C4-2B (cell line): ENCODE data around the gene ZFAND3.

Experiments
- H3K27ac ChIP-seq: fragments of 450-650 bp; 2 replicates; pipeline ENCODE4 v1.5.1; 2017
- CTCF ChIP-seq: fragments of 450-650 bp; conservative IDR thresholded peaks from 2 replicates; pipeline ENCODE4 v1.5.1; 2017; ENCODE audit warnings: mild to moderate bottlenecking
- ZFX ChIP-seq: fragments of 450-650 bp; IDR thresholded peaks from 2 replicates; pipeline ENCODE4 v1.6.1; 2017

ZFAND3 gene

GRCh38 chr6:38182426-38182825 lies 362.9 kb downstream of the ZFAND3 start:
- no peak overlapping the region for H3K27ac ChIP-seq
- no peak for TF ChIP-seq CTCF
- no peak for TF ChIP-seq ZFX

DNA sequence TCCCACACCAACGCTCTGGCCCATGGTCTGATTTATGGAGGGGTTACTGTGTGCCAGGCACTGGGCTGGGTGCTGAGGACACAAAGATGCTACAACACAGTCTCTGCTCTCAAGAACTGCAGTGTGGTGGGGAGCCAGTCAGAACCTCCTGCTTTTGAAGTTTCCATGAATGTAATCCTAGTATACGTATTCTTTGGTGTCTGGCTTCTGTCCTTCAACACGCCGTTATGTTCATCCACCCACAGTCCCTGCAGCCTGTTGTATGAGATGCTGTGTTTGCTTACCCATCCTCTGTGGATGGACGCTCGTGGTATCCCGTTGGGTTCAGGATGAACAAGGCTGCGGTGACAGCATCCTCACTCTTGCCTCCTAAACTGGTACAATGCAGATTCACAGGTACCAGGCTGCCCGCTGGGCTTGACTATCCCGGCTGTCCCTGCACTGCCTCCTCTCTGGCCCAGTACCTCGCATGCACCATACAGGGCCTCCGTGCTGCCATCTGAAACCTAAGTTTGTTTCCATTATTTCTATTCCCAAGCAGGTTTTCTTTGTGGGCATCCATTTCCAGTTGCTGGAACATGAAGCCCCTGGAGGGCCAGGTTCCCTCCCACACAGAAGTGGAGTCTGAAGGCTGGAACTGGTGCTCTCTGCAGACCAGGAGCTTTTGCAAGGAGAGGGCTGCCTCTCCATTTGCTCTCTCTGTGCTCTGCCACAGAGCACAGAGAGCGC lies 364.5 kb downstream of the ZFAND3 start:
- TF ChIP-seq ZFX (no peak), CTCF (no peak)
- H3K27ac ChIP-seq = no peak overlapping the region

DNA sequence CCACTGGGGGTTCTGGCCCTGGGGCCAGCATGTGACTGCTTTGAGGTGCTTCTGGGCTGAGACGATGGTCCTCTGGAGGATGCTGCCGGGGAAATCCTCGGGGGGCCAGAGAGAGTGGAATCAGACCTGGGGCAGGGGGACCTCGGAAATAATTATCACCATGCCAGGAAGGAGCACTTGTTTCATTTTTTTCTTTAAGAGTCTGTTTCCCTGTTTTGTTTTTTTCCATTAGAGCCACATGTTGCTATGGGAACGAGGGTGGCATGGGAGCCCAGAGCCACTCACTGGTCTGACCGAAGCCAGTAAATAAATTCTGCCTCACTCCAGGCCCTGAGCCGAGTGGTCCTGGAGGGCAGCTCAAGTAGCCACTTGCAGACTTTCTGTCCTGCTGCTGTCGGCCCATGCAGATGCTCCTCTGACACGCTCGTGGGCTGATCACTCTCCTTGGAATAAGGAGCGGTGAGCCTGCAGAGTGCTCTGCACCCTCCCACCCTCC lies 365.1 kb downstream of the ZFAND3 start:
- no peak for TF ChIP-seq CTCF
- TF ChIP-seq ZFX = no peak

DNA sequence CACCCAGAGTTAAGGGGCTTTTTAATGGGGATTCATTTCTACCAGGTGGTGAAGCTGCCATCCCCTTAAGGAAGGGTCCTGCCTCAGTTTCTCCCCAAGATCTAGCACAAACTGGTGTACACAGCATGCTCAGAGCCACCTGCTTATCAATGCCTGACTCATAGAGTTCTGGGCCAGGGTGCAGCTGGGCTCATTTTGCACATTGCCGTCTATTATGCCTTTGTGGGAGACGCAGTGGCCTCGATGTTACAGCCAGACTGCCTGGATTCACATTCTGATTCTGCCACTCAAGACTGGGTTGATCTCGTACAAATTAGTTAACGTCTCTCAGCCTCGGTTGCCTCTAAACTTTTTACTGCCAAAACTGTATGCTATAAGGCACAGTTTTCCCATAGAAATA lies 365.7 kb downstream of the ZFAND3 start:
- TF ChIP-seq ZFX (no peak), CTCF (no peak)
- no peak overlapping the region for H3K27ac ChIP-seq

More for the DNA sequence above, 365.1 kb downstream of the ZFAND3 start:
- H3K27ac ChIP-seq = no peak overlapping the region

GRCh38 chr6:38185752-38186151 lies 366.2 kb downstream of the ZFAND3 start:
- H3K27ac ChIP-seq = no peak overlapping the region
- no peak for TF ChIP-seq CTCF
- no peak for TF ChIP-seq ZFX

- no peak for TF ChIP-seq ZFX
- TF ChIP-seq CTCF = no peak
- no peak overlapping the region for H3K27ac ChIP-seq
Observed at GRCh38 chr6:38187325-38187724, 367.8 kb downstream of the ZFAND3 start.

DNA sequence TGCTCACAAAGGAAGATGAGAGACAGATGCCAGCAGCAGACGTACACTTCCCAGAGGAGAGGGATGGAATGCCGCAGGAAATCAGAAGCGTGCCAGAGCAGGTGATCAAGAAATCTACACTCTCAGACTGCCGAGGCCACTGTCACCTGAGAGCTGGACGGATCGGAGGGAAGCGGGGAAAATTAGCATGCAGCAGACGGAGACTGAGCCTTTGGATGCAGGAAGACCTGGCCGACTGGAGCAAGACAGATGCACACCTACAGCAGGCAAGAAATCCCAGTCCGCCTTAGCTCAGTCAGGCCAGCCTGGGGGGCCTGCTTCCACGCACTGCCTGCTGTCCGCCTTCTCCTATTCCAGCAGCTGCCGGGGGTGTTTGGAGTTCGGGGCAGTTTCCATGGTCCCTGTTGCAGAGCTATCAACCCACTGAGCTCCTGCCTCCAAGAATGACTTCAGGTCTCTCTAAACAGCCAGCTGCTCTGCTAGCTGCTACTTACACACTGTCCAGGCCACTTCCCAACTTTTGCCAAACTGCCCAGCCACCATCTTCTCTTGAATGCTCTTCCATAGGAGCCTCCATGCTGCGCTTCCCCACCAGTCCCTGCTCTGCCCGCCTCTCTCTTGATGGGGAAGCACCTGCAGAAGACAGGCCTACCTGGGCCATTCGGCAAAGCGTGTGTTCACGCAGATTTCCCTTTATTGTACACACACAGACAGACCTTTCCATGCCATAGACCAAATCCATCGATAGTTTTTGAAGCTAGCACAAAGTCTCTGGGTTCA lies 368.5 kb downstream of the ZFAND3 start:
- no peak overlapping the region for H3K27ac ChIP-seq
- TF ChIP-seq CTCF = no peak
- no peak for TF ChIP-seq ZFX
